Activated naive CD8-positive, alpha-beta T cell treated with anti-CD3 and anti-CD28 coated beads, Interleukin-2, amount 10 ng/mL, durations not matched to agents 7 days and 5 days (primary cell): ENCODE results near the gene CLIC4. TPM values are rescaled to one million over a fixed set of nuclear protein-coding genes. Genes with fewer than 3 reads are reported as not detected.
"Not testable (repeated sequence)": the region's sequence is repeated elsewhere in the genome, so short reads cannot be mapped to it uniquely, and the experiment has no call there.

ENCODE experiments used
- ATAC-seq: fragments of 150-1000 bp; cut with Tn5 transposase; one replicate; pipeline ENCODE4 v1.10.0; 2021; ENCODE audit warnings: low read depth, moderate library complexity
- POLR2A ChIA-PET: fragments of 350-600 bp; sonication (Branson Sonifier 250); formaldehyde crosslinking; loops from one replicate; lab custom pipeline; 2021; ENCODE audit warnings: antibody characterized with exemption; lab: Charles Lee
- DNase-seq: peaks from one replicate; pipeline ENCODE4 v3.0.0; 2021
- H3K27ac Mint-ChIP-seq: one replicate; pipeline ENCODE4 v1.8.0; 2022; ENCODE audit warnings: mild to moderate bottlenecking, mixed read lengths
- H3K27me3 Mint-ChIP-seq: one replicate; pipeline ENCODE4 v1.8.0; 2022; ENCODE audit warnings: mild to moderate bottlenecking, moderate library complexity, mixed read lengths
- H3K36me3 Mint-ChIP-seq: one replicate; pipeline ENCODE4 v1.8.0; 2021; ENCODE audit warnings: mild to moderate bottlenecking, mixed read lengths
- H3K4me1 Mint-ChIP-seq: one replicate; pipeline ENCODE4 v1.8.0; 2021; ENCODE audit warnings: mixed read lengths
- H3K4me3 Mint-ChIP-seq: one replicate; pipeline ENCODE4 v1.8.0; 2022; ENCODE audit warnings: mild to moderate bottlenecking, moderate library complexity, mixed read lengths
- H3K9me3 Mint-ChIP-seq: one replicate; pipeline ENCODE4 v1.8.0; 2021; ENCODE audit warnings: mixed read lengths
- total RNA-seq, 2 experiments: library from RNA; stranded (reverse); gene quantifications; one replicate each; pipeline ENCODE4 v1.2.3, GENCODE V29; 2021

Gene CLIC4
- total RNA-seq, 2 experiments from 2014 or later = 9.1 to 9.8 TPM

DNA sequence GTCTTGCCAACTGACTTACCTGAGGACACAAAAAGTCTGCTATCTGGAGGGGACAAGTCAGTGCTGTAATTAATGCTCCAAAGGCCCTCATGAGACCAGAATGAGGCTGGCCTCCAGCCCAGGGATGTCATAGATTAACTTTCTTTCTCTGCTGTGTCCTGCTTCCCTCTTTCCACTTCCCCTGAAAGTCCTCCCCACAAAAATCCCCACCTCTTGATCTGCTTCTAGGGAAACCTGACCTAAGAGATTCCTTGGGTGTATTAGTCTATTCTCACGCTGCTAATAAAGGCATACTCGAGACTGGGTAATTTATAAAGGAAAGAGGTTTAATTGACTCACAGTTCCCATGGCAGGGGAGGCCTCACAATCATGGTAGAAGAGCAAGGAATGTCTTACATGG lies 145.6 kb downstream of the CLIC4 start:
- H3K9me3 Mint-ChIP-seq = peaks cover 14% of the 10 kb centered on the region
- no peak for ATAC-seq
- H3K4me3 Mint-ChIP-seq = no peak overlapping the region
- no peaks in the 10 kb centered on the region for H3K4me1 Mint-ChIP-seq
- POLR2A ChIA-PET = no interaction called here
- H3K27me3 Mint-ChIP-seq = peaks cover 5% of the 10 kb centered on the region
- DNase-seq = no peak
- no peak overlapping the region for H3K27ac Mint-ChIP-seq
- H3K36me3 Mint-ChIP-seq = peaks cover 10% of the 10 kb centered on the region

GRCh38 chr1:24891367-24891766 lies 146.1 kb downstream of the CLIC4 start:
- POLR2A ChIA-PET, H3K27ac Mint-ChIP-seq, DNase-seq, H3K4me1 Mint-ChIP-seq, ATAC-seq, H3K4me3 Mint-ChIP-seq, H3K27me3 Mint-ChIP-seq: not testable (repeated sequence)
- Mint-ChIP-seq H3K36me3 (peaks cover 12% of the 10 kb centered on the region), H3K9me3 (peaks cover 14% of the 10 kb centered on the region)

GRCh38 chr1:24892188-24893153 lies 147.2 kb downstream of the CLIC4 start:
- H3K27ac Mint-ChIP-seq = no peak overlapping the region
- POLR2A ChIA-PET = no interaction called here

GRCh38 chr1:24893431-24893830 lies 148.2 kb downstream of the CLIC4 start:
- POLR2A ChIA-PET = no interaction called here
- H3K27me3 Mint-ChIP-seq = peaks cover 5% of the 10 kb centered on the region
- H3K4me3 Mint-ChIP-seq = no peak overlapping the region
- peaks cover 12% of the 10 kb centered on the region for H3K36me3 Mint-ChIP-seq
- H3K27ac Mint-ChIP-seq = no peak overlapping the region
- ATAC-seq (no peak), DNase-seq (no peak)
- peaks cover 14% of the 10 kb centered on the region for H3K9me3 Mint-ChIP-seq
- H3K4me1 Mint-ChIP-seq = peaks cover 7% of the 10 kb centered on the region

More at GRCh38 chr1:24892188-24893153, 147.2 kb downstream of the CLIC4 start:
- H3K27me3 Mint-ChIP-seq = peaks cover 5% of the 10 kb centered on the region
- H3K9me3 Mint-ChIP-seq = peaks cover 14% of the 10 kb centered on the region
- H3K4me1 Mint-ChIP-seq = peaks cover 2% of the 10 kb centered on the region
- ATAC-seq = no peak
- peaks cover 12% of the 10 kb centered on the region for H3K36me3 Mint-ChIP-seq
- DNase-seq = no peak
- no peak overlapping the region for H3K4me3 Mint-ChIP-seq

Other genes starting within 250 kb of the CLIC4 start
- 10 to 100 TPM; 77.4 to 84.8 TPM for gene RCAN3, start 242.6 kb upstream of the CLIC4 start, total RNA-seq
- under 1 TPM; 0.19 to 0.23 TPM for gene NCMAP, start 189.4 kb upstream of the CLIC4 start, total RNA-seq
- gene SRRM1, start 102.1 kb upstream of the CLIC4 start, total RNA-seq = 100 to 1,000 TPM; 211 to 220 TPM
- gene RUNX3, start 184.8 kb downstream of the CLIC4 start, total RNA-seq = 100 to 1,000 TPM; 172 TPM